Fibroblast of upper back skin (primary cell): ENCODE results near the gene TREML2.
A peak's percentile ranks its signal among the peaks of the same experiment; 100 is the strongest.

Experiments
- DNase-seq: peaks from one replicate; pipeline ENCODE4 v3.0.0-alpha.2; 2013

TREML2 gene

DNA sequence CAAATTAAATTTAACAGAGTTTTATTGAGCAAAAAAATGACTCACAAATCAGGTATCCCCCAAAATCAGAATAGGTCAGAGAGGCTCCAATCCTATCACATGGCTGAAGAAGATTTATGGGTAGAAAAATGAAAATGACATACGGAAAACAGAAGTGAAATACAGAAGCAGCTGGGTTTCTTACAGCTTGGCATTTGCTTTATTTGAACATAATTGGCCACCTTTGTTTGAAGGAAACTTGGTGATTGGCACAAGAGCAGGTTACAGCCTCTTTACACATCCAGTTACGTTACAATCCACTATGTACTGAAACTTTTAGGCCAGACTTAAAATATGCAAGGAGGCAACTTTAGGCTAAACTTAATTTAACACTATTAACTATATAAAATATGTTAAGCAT, 26.3 kb downstream of the TREML2 start:
- no peak for DNase-seq

GRCh38 chr6:41171908-41172307, 29.0 kb downstream of the TREML2 start:
- DNase-seq, result no peak

GRCh38 chr6:41170547-41171160, 30.3 kb downstream of the TREML2 start:
- no peak for DNase-seq

GRCh38 chr6:41167173-41167963, 33.6 kb downstream of the TREML2 start:
- DNase-seq, result peak; percentile 25

DNA sequence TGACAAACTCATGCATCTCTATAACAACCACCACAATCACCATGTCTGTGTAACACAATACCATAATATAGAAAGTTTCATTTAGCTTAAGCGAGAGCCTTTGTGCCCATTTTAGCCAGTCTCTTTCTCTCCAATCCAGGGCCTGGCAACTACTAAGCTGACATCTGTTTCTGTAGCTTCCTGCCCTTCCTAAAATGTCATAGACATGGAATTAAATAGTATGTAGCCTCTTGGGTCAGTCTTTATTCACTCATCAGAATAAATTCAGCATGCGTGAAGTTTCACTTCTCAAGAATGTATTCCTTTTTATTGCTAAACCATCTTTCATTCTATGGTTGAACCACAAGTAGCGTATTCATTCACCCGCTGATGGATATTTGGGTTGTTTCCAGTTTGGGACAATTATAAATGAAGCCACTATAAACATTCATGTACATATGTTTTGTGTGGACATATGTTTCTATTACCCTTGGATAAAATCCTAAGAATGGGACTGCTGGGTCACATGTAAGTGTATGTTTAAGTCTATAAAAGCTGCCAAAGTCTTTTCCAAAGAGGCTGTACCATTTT, 36.3 kb downstream of the TREML2 start:
- DNase-seq, result peak; percentile 26

GRCh38 chr6:41163419-41163717, 37.6 kb downstream of the TREML2 start:
- DNase-seq, result no peak

- no peak for DNase-seq
Observed at GRCh38 chr6:41162687-41163418, 38.1 kb downstream of the TREML2 start, which contains the start of gene TREM2. Gene TREM2 (minus strand): TSS chr6:41163116. CDS start chr6:41163082, 34 bp downstream.

GRCh38 chr6:41161851-41162552, 38.9 kb downstream of the TREML2 start:
- no peak for DNase-seq

DNA sequence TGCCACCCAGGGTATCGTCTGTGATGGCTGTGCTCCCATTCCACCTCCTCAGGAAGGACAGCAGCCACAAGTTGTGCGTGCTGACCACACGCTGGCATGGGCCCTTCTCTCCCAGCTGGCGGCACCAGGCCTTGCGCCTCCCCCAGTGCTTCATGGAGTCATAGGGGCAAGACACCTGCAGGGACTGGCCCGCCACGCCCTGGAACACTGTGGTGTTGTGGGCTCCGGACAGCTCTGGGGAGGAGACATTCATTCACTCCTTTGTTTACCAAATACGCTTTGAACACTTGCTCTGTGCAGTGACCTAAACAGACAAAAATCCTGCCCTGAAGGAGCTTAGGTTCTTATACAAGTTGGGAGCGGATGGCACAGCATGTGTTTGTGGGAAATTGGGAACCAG, 39.6 kb downstream of the TREML2 start:
- DNase-seq, result no peak

GRCh38 chr6:41160933-41161332, 40.0 kb downstream of the TREML2 start:
- no peak for DNase-seq

DNA sequence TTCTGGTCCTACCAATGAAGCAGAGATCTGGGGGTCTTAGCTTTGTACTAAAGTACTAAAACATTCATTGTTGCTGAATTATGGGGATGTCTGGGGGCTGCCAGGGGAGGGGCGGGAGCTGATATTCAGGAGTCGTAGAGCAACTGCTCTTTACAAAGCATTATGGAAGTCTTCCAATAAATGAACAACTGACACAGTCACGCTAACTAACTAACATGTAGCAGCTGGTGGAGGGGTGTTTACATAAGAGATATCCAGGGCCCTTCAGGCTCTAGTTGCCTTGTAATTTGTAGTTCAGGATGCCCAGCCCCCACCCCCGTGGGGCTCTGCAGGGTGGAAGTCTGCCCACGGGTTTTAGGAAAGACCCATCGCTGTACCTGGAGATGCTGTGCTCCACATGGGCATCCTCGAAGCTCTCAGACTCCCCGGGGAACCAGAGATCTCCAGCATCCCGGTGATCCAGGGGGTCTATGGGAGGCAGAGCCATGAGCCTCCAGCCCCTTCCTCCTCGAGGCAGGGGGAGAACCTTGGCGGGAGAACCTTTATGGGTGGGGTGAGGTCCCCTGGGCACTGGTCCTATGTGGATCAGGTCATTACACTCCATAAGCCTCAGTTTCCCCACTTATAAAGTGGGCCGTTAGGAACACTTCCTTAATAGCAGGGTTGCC, 41.4 kb downstream of the TREML2 start:
- DNase-seq, result no peak

GRCh38 chr6:41157323-41157722, 43.6 kb downstream of the TREML2 start:
- no peak for DNase-seq

- DNase-seq, result no peak
Observed at GRCh38 chr6:41156771-41157170, 44.2 kb downstream of the TREML2 start.

DNA sequence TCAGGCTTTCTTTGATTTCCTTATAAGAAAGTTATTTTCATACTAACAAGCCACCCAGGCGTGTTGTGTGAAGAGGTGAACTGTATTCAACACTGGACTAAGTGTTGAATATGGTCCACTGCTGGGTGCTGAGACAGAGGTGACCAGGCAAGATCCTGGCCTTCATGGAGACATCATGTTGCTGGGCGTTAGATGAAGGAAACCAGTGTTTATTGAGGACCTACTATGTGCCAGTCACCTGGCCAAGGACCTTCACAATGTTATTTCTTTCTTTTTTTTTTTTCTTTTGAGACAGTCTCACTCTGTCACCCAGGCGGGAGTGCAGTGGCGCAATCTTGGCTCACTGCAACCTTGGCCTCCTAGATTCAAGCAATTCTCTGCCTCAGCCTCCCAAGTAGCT, 44.9 kb downstream of the TREML2 start:
- DNase-seq, result no peak

- no peak for DNase-seq
Observed at GRCh38 chr6:41155132-41155805, 45.7 kb downstream of the TREML2 start.

- no peak for DNase-seq
Observed at GRCh38 chr6:41153992-41154625, 46.8 kb downstream of the TREML2 start, which contains the start of gene TREML1. Gene TREML1 (minus strand): TSS chr6:41154347. CDS start chr6:41154288, 59 bp downstream.

DNA sequence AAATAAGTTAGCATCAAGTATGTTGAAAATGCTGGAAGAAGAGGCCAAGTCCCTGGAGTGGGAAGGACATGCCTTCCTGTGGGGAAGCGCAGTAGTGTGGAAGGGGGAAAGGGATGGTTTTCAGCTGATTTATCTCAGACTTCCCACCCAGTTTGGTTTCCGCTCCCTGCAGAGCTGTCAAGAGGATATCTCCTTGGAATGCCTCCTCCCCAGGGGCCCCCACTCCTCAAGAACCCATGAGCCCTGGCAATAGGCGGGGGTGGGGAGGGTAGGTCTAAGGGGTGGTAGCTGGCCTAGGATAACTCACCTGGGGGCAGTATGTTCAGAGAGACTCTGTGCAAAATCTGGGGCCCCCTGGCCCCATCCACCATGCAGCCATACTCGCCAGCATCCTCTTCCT, 47.5 kb downstream of the TREML2 start:
- no peak for DNase-seq

GRCh38 chr6:41150671-41151070, 50.3 kb downstream of the TREML2 start:
- DNase-seq, result no peak

DNA sequence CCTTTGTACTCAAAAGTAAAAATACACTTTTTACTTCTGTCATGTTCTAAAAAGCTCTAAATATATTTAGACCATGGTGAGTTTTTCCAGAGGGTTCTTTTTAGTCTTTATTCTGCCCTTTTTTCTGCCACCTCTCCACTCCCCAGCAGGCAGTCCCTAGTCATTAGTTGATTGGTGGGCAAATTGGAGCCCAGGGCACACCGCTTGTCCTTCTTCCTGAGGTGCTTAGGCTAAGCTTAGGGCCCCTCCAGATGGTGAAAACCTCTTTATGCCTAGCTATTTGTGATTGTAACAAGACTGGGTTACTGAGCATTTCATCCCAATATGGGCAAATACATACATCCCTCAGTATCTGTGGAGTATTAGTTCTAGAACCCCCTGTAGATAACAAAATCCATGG, 53.0 kb downstream of the TREML2 start:
- no peak for DNase-seq
